Liver (tissue), 9 donors: ENCODE data around the gene ZNF335. TPM values are rescaled to one million over a fixed set of nuclear protein-coding genes. Genes with fewer than 3 reads are reported as not detected.
A peak's percentile ranks its signal among the peaks of the same experiment; 100 is the strongest.

ENCODE experiments used
- DNase-seq: peaks from one replicate; pipeline ENCODE4 v3.0.0-alpha.2; 2017; ENCODE audit warnings: low spot score
- H3K27ac ChIP-seq, 2 donors: one replicate each; pipeline ENCODE4 v1.7.0; 2013; ENCODE audit warnings: inconsistent platforms in 2 of 2, low read length in 2 of 2, control low read depth in 1 of 2, low read depth in 1 of 2, mild to moderate bottlenecking in 1 of 2
- H3K27me3 ChIP-seq, 4 donors: one replicate each; pipeline versions ENCODE4 v1.6.1 to v1.7.0; 2013; ENCODE audit warnings: low read length in 3 of 4, inconsistent platforms in 1 of 4, mild to moderate bottlenecking in 1 of 4, moderate library complexity in 1 of 4; ENCODE audit not compliant: control insufficient read depth in 4 of 4, insufficient read depth in 4 of 4
- H3K36me3 ChIP-seq, 4 donors: one replicate each; pipeline versions ENCODE4 v1.6.1 to v1.7.0; 2013; ENCODE audit warnings: low read length in 3 of 4, mild to moderate bottlenecking in 3 of 4, low read depth in 1 of 4, moderate library complexity in 1 of 4; ENCODE audit not compliant: control insufficient read depth in 4 of 4, insufficient read depth in 3 of 4
- H3K4me1 ChIP-seq, 4 donors: one replicate each; pipeline versions ENCODE4 v1.6.1 to v1.7.0; 2013; ENCODE audit warnings: low read length in 3 of 4, mild to moderate bottlenecking in 3 of 4, moderate library complexity in 1 of 4; ENCODE audit not compliant: control insufficient read depth in 4 of 4, insufficient read depth in 4 of 4
- H3K4me3 ChIP-seq, 3 donors: one replicate each; pipeline versions ENCODE4 v1.6.1 to v1.7.0; 2013; ENCODE audit warnings: low read length in 3 of 3, control low read depth in 1 of 3, low read depth in 1 of 3, mild to moderate bottlenecking in 1 of 3
- H3K9ac ChIP-seq, 2 donors: one replicate each; pipeline ENCODE4 v1.7.0; 2013; ENCODE audit warnings: low read length in 2 of 2, mild to moderate bottlenecking in 2 of 2, moderate library complexity in 2 of 2, control low read depth in 1 of 2, low read depth in 1 of 2
- H3K9me3 ChIP-seq, 4 donors: one replicate each; pipeline versions ENCODE4 v1.6.1 to v1.7.0; 2013; ENCODE audit warnings: low read length in 3 of 4; ENCODE audit not compliant: control insufficient read depth in 4 of 4
- ATF3 ChIP-seq: IDR thresholded peaks from 2 replicates; pipeline ENCODE4 v1.6.1; 2016; ENCODE audit warnings: antibody characterized with exemption
- CTCF ChIP-seq: fragments of 150-350 bp; IDR thresholded peaks from 2 replicates; pipeline ENCODE4 v1.5.1; 2017; ENCODE audit warnings: improper control_type of control experiment, low read depth, low read length; ENCODE audit not compliant: missing input control
- EGR1 ChIP-seq, 2 donors: IDR thresholded peaks; 2 replicates each; pipeline ENCODE4 v1.6.1; 2016 to 2018; ENCODE audit warnings: antibody characterized with exemption in 2 of 2, low read depth in 2 of 2
- FOXA1 ChIP-seq: IDR thresholded peaks from 2 replicates; pipeline ENCODE4 v1.6.1; 2016; ENCODE audit warnings: antibody characterized with exemption
- FOXA2 ChIP-seq: IDR thresholded peaks from 2 replicates; pipeline ENCODE4 v1.6.1; 2016; ENCODE audit warnings: antibody characterized with exemption
- HNF4A ChIP-seq, 2 donors: conservative IDR thresholded peaks; 2 replicates each; pipeline ENCODE4 v1.6.1; 2016; ENCODE audit warnings: antibody characterized with exemption in 2 of 2, mild to moderate bottlenecking in 2 of 2
- HNF4G ChIP-seq: IDR thresholded peaks from 2 replicates; pipeline ENCODE4 v1.6.1; 2016; ENCODE audit warnings: antibody characterized with exemption
- JUND ChIP-seq, 2 donors: IDR thresholded peaks; 2 replicates each; pipeline ENCODE4 v1.6.1; 2016; ENCODE audit warnings: antibody characterized with exemption in 2 of 2
- NR2F2 ChIP-seq: IDR thresholded peaks from 2 replicates; pipeline ENCODE4 v1.6.1; 2016; ENCODE audit warnings: antibody characterized with exemption
- RAD21 ChIP-seq, 2 donors: IDR thresholded peaks; 2 replicates each; pipeline ENCODE4 v1.6.1; 2016; ENCODE audit warnings: antibody characterized with exemption in 2 of 2, mild to moderate bottlenecking in 2 of 2
- REST ChIP-seq: IDR thresholded peaks from 2 replicates; pipeline ENCODE4 v1.6.1; 2016; ENCODE audit warnings: antibody characterized with exemption, mild to moderate bottlenecking
- RXRA ChIP-seq, 2 donors: IDR thresholded peaks; 2 replicates each; pipeline ENCODE4 v1.6.1; 2017 to 2018; ENCODE audit warnings: antibody characterized with exemption in 2 of 2, mild to moderate bottlenecking in 1 of 2
- SP1 ChIP-seq: IDR thresholded peaks from 2 replicates; pipeline ENCODE4 v1.6.1; 2018; ENCODE audit warnings: antibody characterized with exemption, mild to moderate bottlenecking
- TAF1 ChIP-seq: conservative IDR thresholded peaks from 2 replicates; pipeline ENCODE4 v1.6.1; 2016; ENCODE audit warnings: antibody characterized with exemption, mild to moderate bottlenecking
- WGBS: extraction: QIAGEN DNeasy Blood & Tissue Kit; methylation state at CpG from one replicate; pipeline ENCODE4 v1.1.7; 2013; 5-methylcytosine and 5-hydroxymethylcytosine counted together
- polyA plus RNA-seq, 2 donors: library from polyadenylated mRNA; stranded (reverse) in 1 of 2; unstranded in 1 of 2; fragments of 200-250 nt in 1 of 2; fragments of >200 nt in 1 of 2; fragmentation: Nextera tagmentation in 1 of 2; extraction: Ambion mirVana in 1 of 2; gene quantifications; one replicate each; pipeline versions ENCODE4 v1.2.1 to v1.2.3, GENCODE V29; 2013 to 2015
- total RNA-seq, 2 donors: library from RNA; depleted of rRNA; stranded (reverse); fragments of >200 nt; gene quantifications; one replicate each; pipeline ENCODE4 v1.2.3, GENCODE V29; 2014
- TF ChIP-seq, protein P1 (sequence below): IDR thresholded peaks from 2 replicates; pipeline ENCODE4 v1.6.1; 2016; ENCODE audit warnings: antibody characterized with exemption
- donor health status: healthy.
- donor health status: healthy.
- donor health status: healthy.
- donor health status: healthy.
- donor health status: healthy.

Gene ZNF335
- total and polyA plus RNA-seq, 4 donors: 3.0 to 14.6 (median 6.6) TPM

GRCh38 chr20:45969712-45970634 is 2.0 kb downstream of the ZNF335 start:
- Histone ChIP-seq H3K4me3 (peak overlapping the region in 1 of 3 donors; percentile 92), H3K36me3 (peaks cover 6 to 38% (median 24%) of the 10 kb centered on the region in 4 donors), H3K9me3 (no peaks in the 10 kb centered on the region), H3K4me1 (peaks cover 2 to 18% (median 14%) of the 10 kb centered on the region in 4 donors), H3K9ac (peak overlapping the region in 1 of 2 donors; percentile 70), H3K27me3 (no peaks in the 10 kb centered on the region), H3K27ac (peak overlapping the region in 1 of 2 donors; percentile 98)
- WGBS: 55% methylated on average over 6 of the region's 6 CpGs
- DNase-seq: no peak
- TF ChIP-seq REST (no peak), FOXA2 (no peak), FOXA1 (no peak), RXRA (IDR thresholded peaks at IDR 0.05) (no peak), JUND (IDR thresholded peaks at IDR 0.05) (no peak), RAD21 (IDR thresholded peaks at IDR 0.05) (peak; percentile 54 to 64), CTCF (peak; percentile 58), ATF3 (no peak), TAF1 (no peak)
- TF ChIP-seq, protein P1, sequence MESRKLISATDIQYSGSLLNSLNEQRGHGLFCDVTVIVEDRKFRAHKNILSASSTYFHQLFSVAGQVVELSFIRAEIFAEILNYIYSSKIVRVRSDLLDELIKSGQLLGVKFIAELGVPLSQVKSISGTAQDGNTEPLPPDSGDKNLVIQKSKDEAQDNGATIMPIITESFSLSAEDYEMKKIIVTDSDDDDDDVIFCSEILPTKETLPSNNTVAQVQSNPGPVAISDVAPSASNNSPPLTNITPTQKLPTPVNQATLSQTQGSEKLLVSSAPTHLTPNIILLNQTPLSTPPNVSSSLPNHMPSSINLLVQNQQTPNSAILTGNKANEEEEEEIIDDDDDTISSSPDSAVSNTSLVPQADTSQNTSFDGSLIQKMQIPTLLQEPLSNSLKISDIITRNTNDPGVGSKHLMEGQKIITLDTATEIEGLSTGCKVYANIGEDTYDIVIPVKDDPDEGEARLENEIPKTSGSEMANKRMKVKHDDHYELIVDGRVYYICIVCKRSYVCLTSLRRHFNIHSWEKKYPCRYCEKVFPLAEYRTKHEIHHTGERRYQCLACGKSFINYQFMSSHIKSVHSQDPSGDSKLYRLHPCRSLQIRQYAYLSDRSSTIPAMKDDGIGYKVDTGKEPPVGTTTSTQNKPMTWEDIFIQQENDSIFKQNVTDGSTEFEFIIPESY: no peak

DNA sequence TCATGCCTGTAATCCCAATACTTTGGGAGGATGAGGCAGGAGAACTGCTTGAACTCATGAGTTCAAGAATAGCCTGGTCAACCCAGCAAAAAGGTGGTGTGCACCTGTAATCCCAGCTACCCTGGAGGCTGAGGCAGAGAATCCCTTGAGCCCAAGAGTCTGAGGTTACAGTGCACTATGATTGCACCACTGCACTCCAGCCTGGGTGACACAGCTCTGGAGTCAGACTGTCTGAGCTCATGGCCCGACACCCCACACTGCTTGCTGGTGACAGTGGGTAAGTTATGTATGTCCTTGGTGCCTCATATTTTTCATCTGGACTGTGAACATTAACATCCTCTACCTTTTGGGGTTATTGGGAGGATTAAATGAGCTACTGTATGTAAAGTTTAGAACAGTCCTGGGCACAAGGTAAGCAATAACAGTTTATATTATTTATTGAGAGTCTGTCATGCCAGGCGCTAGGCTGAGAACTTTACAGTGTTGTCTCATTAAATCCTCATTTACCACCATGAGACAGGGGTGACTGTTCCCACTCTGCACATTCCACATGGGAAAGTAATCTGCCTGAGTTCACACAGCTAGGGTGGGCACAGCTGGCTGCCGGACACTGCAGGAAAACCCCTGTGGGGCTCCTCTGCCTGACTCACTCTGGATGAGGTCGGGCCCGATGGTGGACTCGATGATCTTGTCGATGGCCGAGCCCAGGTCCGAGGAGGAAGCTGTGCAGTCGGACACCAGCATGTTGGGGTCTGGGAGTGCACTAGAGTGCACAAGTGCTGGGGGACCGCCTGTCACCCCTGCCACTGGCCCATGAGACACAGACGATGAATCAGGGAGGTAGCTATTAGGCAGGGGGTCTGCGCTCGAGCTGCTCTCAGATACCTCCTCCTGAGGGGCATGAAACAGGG is 2.9 kb downstream of the ZNF335 start:
- H3K4me3 ChIP-seq: no peak overlapping the region
- H3K27ac ChIP-seq: no peak overlapping the region
- WGBS: 91% methylated on average over 14 of the region's 14 CpGs
- H3K27me3 ChIP-seq: no peaks in the 10 kb centered on the region
- no peak for TF ChIP-seq JUND (IDR thresholded peaks at IDR 0.05)
- no peak for TF ChIP-seq EGR1 (IDR thresholded peaks at IDR 0.05; ENCODE audit: low read depth in 2 of 2)
- TF ChIP-seq TAF1: no peak
- no peak for TF ChIP-seq HNF4G
- no peak for TF ChIP-seq NR2F2
- no peak for TF ChIP-seq ATF3
- no peak for TF ChIP-seq HNF4A (conservative IDR thresholded peaks at IDR 0.05)
- TF ChIP-seq RXRA (IDR thresholded peaks at IDR 0.05): no peak
- TF ChIP-seq CTCF: no peak
- TF ChIP-seq FOXA1: no peak
- TF ChIP-seq SP1: no peak
- H3K9ac ChIP-seq: no peak overlapping the region
- no peak for DNase-seq
- no peaks in the 10 kb centered on the region for H3K9me3 ChIP-seq
- peaks cover 2 to 18% (median 14%) of the 10 kb centered on the region in 4 donors for H3K4me1 ChIP-seq
- peaks cover 6 to 46% (median 30%) of the 10 kb centered on the region in 4 donors for H3K36me3 ChIP-seq
